Keratinocyte (primary cell): ENCODE data around the gene MLLT3. TPM values are rescaled to one million over a fixed set of nuclear protein-coding genes. Genes with fewer than 3 reads are reported as not detected.

Source experiments
- DNase-seq: peaks from one replicate; pipeline ENCODE4 v3.0.0-alpha.2; 2011; ENCODE audit warnings: low read depth, missing footprints, low spot score
- FAIRE-seq: peaks from 2 replicates; lab custom pipeline; 2011; peaks lifted over from hg19 to GRCh38; lab: Jason Lieb, UNC
- H2AFZ ChIP-seq: 2 replicates; pipeline ENCODE4 v1.6.0; 2012; ENCODE audit warnings: low read length, control low read depth, inconsistent platforms; ENCODE audit not compliant: control insufficient read depth
- H3K27ac ChIP-seq: 2 replicates; pipeline ENCODE4 v1.5.1; 2011; ENCODE audit warnings: low read length; ENCODE audit not compliant: control insufficient read depth, insufficient read depth
- H3K27me3 ChIP-seq: 3 replicates; pipeline ENCODE4 v1.6.0; 2011; ENCODE audit warnings: low read length; ENCODE audit not compliant: control insufficient read depth, insufficient read depth; ENCODE audit errors: extremely low read depth
- H3K36me3 ChIP-seq, 2 experiments: 2 replicates in 1 of 2; 3 replicates in 1 of 2; pipeline ENCODE4 v1.5.1; 2011; ENCODE audit warnings: low read length in 2 of 2, mild to moderate bottlenecking in 1 of 2; ENCODE audit not compliant: control insufficient read depth in 2 of 2, insufficient read depth in 2 of 2; ENCODE audit errors: extremely low read depth in 1 of 2
- H3K4me1 ChIP-seq: 3 replicates; pipeline ENCODE4 v1.5.1; 2011; ENCODE audit warnings: low read length; ENCODE audit not compliant: control insufficient read depth, insufficient read depth; ENCODE audit errors: extremely low read depth
- H3K4me2 ChIP-seq: 3 replicates; pipeline ENCODE4 v1.6.0; 2011; ENCODE audit warnings: low read depth, low read length; ENCODE audit not compliant: control insufficient read depth, insufficient read depth; ENCODE audit errors: extremely low read depth
- H3K4me3 ChIP-seq, 3 experiments: fragments of 200-600 bp in 1 of 3; sonication (generic) in 1 of 3; 2 replicates in 2 of 3; 3 replicates in 1 of 3; pipeline ENCODE4 v1.5.1; 2011 to 2016; ENCODE audit warnings: low read length in 3 of 3, mild to moderate bottlenecking in 3 of 3, control low read depth in 2 of 3, inconsistent platforms in 1 of 3, low read depth in 1 of 3, mixed read lengths in 1 of 3, mixed run types in 1 of 3, moderate library complexity in 1 of 3; ENCODE audit not compliant: control insufficient read depth in 2 of 3, insufficient read depth in 2 of 3; ENCODE audit errors: extremely low read depth in 1 of 3
- H3K79me2 ChIP-seq: 2 replicates; pipeline ENCODE4 v1.6.0; 2012; ENCODE audit warnings: low read length; ENCODE audit not compliant: control insufficient read depth, insufficient read depth
- H3K9ac ChIP-seq: 3 replicates; pipeline ENCODE4 v1.6.0; 2011; ENCODE audit warnings: low read length; ENCODE audit not compliant: control insufficient read depth, insufficient read depth; ENCODE audit errors: extremely low read depth
- H3K9me1 ChIP-seq: 3 replicates; pipeline ENCODE4 v1.6.0; 2011; ENCODE audit warnings: low read length; ENCODE audit not compliant: control insufficient read depth, insufficient read depth; ENCODE audit errors: extremely low read depth
- H3K9me3 ChIP-seq: 2 replicates; pipeline ENCODE4 v1.5.1; 2012; ENCODE audit warnings: low read depth, low read length; ENCODE audit not compliant: control insufficient read depth
- H4K20me1 ChIP-seq: 3 replicates; pipeline ENCODE4 v1.6.0; 2011; ENCODE audit warnings: low read length; ENCODE audit not compliant: control insufficient read depth, insufficient read depth; ENCODE audit errors: extremely low read depth
- EZH2 ChIP-seq: IDR thresholded peaks from one replicate; pipeline ENCODE4 v1.6.1; 2012; ENCODE audit warnings: inconsistent platforms, mild to moderate bottlenecking, low read length, moderate library complexity
- dilution Hi-C: fragments of 300-500 bp; cut with MboI; formaldehyde crosslinking; loops from one replicate; pipeline ENCODE4 v1.7.0; 2020; ENCODE audit warnings: low sequenced_read_pairs; ENCODE audit not compliant: extremely low pct_ligation_motif_present
- polyA plus RNA-seq, 5 experiments: library from polyadenylated mRNA; depleted of rRNA in 3 of 5; stranded (reverse) in 3 of 5; stranded (forward) in 1 of 5; unstranded in 1 of 5; fragments of >200 nt; gene quantifications; 1 replicate in 1 of 5; 2 replicates in 3 of 5; 3 replicates in 1 of 5; pipeline versions ENCODE4 v1.2.1 to v1.2.3, GENCODE V29; 2011 to 2012; ENCODE audit warnings: missing spikeins in 2 of 5, low read depth in 1 of 5, low replicate concordance in 1 of 5
- TF ChIP-seq, protein P1 (sequence below), 3 experiments: IDR thresholded peaks in 1 of 3; conservative IDR thresholded peaks in 1 of 3; optimal IDR thresholded peaks in 1 of 3; 2 replicates in 2 of 3; 3 replicates in 1 of 3; pipeline versions ENCODE3 to v1.5.1; 2011; ENCODE audit warnings: low read length in 3 of 3, mild to moderate bottlenecking in 3 of 3, moderate library complexity in 2 of 3, control low read depth in 1 of 3, inconsistent platforms in 1 of 3; ENCODE audit not compliant: insufficient read depth in 2 of 3; ENCODE audit errors: extremely low read depth in 1 of 3

The MLLT3 gene
- polyA plus RNA-seq, 1 donor (not counting 4 experiments of a cell fraction or from before 2014, with no cell fraction given) = 17.0 TPM

DNA sequence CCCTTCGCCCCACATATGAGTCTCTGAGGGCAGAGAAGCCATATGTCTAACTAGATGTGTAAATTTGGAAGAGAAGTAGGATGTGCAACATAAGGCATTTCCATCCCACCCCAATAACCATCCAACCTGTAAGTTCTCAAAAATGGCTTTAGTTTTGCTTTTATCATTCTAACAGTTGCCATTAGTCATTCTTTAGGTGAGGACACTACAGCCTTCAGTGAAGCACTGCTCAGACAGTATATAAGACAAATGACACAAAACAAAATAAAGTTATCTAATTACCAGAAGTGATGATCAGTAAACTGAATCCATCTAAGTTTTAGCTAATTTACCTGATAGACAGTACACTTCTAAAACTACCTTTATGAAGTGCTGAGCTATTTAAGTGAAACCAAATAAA lies 23.9 kb downstream of the MLLT3 start:
- no peaks in the 10 kb centered on the region for H4K20me1 ChIP-seq
- no peaks in the 10 kb centered on the region for H3K9me3 ChIP-seq
- H3K9me1 ChIP-seq = no peaks in the 10 kb centered on the region
- no peak overlapping the region for H3K27ac ChIP-seq
- no peak overlapping the region for H3K4me3 ChIP-seq
- no peak overlapping the region for H3K4me2 ChIP-seq
- no peak overlapping the region for H2AFZ ChIP-seq
- H3K79me2 ChIP-seq = no peaks in the 10 kb centered on the region
- H3K36me3 ChIP-seq = no peaks in the 10 kb centered on the region
- no peak overlapping the region for H3K9ac ChIP-seq
- TF ChIP-seq, protein P1, sequence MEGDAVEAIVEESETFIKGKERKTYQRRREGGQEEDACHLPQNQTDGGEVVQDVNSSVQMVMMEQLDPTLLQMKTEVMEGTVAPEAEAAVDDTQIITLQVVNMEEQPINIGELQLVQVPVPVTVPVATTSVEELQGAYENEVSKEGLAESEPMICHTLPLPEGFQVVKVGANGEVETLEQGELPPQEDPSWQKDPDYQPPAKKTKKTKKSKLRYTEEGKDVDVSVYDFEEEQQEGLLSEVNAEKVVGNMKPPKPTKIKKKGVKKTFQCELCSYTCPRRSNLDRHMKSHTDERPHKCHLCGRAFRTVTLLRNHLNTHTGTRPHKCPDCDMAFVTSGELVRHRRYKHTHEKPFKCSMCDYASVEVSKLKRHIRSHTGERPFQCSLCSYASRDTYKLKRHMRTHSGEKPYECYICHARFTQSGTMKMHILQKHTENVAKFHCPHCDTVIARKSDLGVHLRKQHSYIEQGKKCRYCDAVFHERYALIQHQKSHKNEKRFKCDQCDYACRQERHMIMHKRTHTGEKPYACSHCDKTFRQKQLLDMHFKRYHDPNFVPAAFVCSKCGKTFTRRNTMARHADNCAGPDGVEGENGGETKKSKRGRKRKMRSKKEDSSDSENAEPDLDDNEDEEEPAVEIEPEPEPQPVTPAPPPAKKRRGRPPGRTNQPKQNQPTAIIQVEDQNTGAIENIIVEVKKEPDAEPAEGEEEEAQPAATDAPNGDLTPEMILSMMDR (optimal IDR thresholded peaks at IDR 0.05 in 1 of 3, IDR thresholded peaks at IDR 0.05 in 1 of 3, conservative IDR thresholded peaks at IDR 0.05 in 1 of 3; ENCODE audit: extremely low read depth in 1 of 3, insufficient read depth in 2 of 3, low read length in 3 of 3) = no peak
- TF ChIP-seq EZH2 = no peak
- peak; percentile 56 for FAIRE-seq
- no peak for DNase-seq
- dilution Hi-C loops = no loop called here
- peaks cover 6% of the 10 kb centered on the region for H3K4me1 ChIP-seq
- no peaks in the 10 kb centered on the region for H3K27me3 ChIP-seq

DNA sequence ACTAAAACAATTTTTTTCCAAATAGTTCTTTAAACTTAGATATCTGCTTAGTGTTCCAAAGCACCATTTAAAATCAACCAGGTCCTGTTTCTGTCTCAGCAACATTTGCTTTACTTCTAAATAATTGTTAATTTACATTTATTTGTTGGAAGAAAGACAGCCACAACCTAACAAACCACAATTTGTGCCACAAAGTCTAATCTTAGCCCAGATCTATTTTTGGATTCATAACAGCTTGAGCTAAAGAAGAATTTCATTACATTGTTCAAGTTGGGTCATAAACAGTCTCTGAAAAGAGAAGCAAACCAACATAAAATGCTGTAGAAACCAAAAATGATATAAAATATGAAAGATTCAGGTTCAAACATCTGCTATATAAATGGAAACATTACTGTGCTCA lies 24.4 kb downstream of the MLLT3 start:
- no peak overlapping the region for H3K4me3 ChIP-seq
- no peak overlapping the region for H3K9ac ChIP-seq
- H3K27me3 ChIP-seq = no peaks in the 10 kb centered on the region
- no peak overlapping the region for H3K4me2 ChIP-seq
- H3K36me3 ChIP-seq = no peaks in the 10 kb centered on the region
- H3K27ac ChIP-seq = no peak overlapping the region
- DNase-seq (no peak), FAIRE-seq (no peak)
- no peak overlapping the region for H2AFZ ChIP-seq
- H3K79me2 ChIP-seq = no peaks in the 10 kb centered on the region
- no peaks in the 10 kb centered on the region for H3K9me1 ChIP-seq
- dilution Hi-C loops = no loop called here
- peaks cover 11% of the 10 kb centered on the region for H3K4me1 ChIP-seq
- no peak for TF ChIP-seq EZH2
- TF ChIP-seq, protein P1 (optimal IDR thresholded peaks at IDR 0.05 in 1 of 3, IDR thresholded peaks at IDR 0.05 in 1 of 3, conservative IDR thresholded peaks at IDR 0.05 in 1 of 3; ENCODE audit: extremely low read depth in 1 of 3, insufficient read depth in 2 of 3, low read length in 3 of 3) = no peak
- H4K20me1 ChIP-seq = no peaks in the 10 kb centered on the region
- H3K9me3 ChIP-seq = no peaks in the 10 kb centered on the region
